Spinal cord (tissue), 10 donors: ENCODE measurements around the gene TOP2A. TPM values are rescaled to one million over a fixed set of nuclear protein-coding genes. Genes with fewer than 3 reads are reported as not detected.

Experiments used
- DNase-seq, 6 donors: peaks; one replicate each; pipeline versions ENCODE4 v3.0.0 to v3.0.0-alpha.2; 2013 to 2015; ENCODE audit warnings: low spot score in 6 of 6, low read depth in 4 of 6
- H3K27ac ChIP-seq: one replicate; pipeline ENCODE4 v1.5.1; 2013; ENCODE audit warnings: low read depth, low read length, control low read depth
- H3K27me3 ChIP-seq: one replicate; pipeline ENCODE4 v1.6.1; 2013; ENCODE audit warnings: low read length; ENCODE audit not compliant: control insufficient read depth, insufficient read depth
- H3K36me3 ChIP-seq: one replicate; pipeline ENCODE4 v1.6.1; 2013; ENCODE audit warnings: low read length; ENCODE audit not compliant: control insufficient read depth, insufficient read depth
- H3K4me1 ChIP-seq: one replicate; pipeline ENCODE4 v1.6.1; 2013; ENCODE audit warnings: low read length; ENCODE audit not compliant: control insufficient read depth, insufficient read depth
- H3K4me3 ChIP-seq: one replicate; pipeline ENCODE4 v1.5.1; 2013; ENCODE audit warnings: low read depth, low read length, control low read depth
- H3K9me3 ChIP-seq: one replicate; pipeline ENCODE4 v1.6.1; 2013; ENCODE audit warnings: low read length; ENCODE audit not compliant: control insufficient read depth, insufficient read depth
- WGBS: methylation state at CpG from one replicate; pipeline ENCODE4 v1.1.5; 2013; ENCODE audit warnings: missing lambda C conversion rate; ENCODE audit not compliant: insufficient coverage; 5-methylcytosine and 5-hydroxymethylcytosine counted together
- polyA plus RNA-seq, 2 donors: library from polyadenylated mRNA; unstranded; fragments of 120-200 nt; gene quantifications; one replicate each; pipeline ENCODE4 v1.2.1, GENCODE V29; 2013; ENCODE audit not compliant: insufficient read length in 2 of 2
- total RNA-seq, 2 donors: library from RNA; depleted of rRNA in 1 of 2; stranded (reverse); fragments of 120-200 nt in 1 of 2; fragments of >200 nt in 1 of 2; gene quantifications; one replicate each; pipeline versions ENCODE4 v1.2.3 to v1.2.4, GENCODE V29; 2013 to 2014
- donor health status: healthy.

TOP2A gene
- total and polyA plus RNA-seq, 4 donors = 60.8 to 79.4 (median 70.9) TPM

DNA sequence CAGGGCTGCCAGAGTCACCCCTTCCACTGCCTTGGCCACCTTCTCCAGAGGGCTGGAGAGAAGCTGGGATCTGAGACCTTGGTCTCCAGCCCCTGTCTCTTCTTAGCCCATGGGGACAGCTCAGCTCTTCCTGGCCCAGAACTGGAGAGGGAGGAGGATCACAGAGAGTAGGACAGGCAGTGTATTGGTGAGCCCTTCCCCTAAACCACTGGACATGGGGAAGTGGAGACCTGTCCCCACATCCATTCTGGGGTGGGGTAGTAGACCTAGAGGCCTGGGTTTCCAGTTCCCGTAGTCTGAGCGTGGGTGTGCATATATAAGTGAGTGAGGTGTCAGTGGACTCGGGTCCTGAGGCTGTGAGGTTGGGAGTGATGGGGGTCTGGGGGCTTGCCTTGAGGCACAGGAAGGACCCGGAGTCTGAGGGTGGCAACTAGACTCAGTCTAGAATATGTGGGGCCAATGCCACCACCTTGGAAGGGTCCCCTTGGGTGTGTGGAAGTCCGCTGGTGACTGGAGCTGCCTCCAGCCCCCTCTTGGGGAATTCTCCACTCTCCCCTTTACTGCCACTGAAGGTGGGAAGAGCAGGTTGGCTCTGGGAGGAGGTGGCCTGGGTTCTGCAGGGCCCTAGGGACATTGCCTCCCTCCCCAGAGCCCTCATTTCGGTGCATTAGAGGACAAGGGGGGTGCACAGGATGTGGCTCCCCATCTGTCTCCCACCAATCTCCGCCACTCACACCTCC, 73.1 kb downstream of the TOP2A start:
- no peaks in the 10 kb centered on the region for H3K9me3 ChIP-seq
- H3K4me3 ChIP-seq = peak overlapping the region; percentile 83
- peaks cover 19% of the 10 kb centered on the region for H3K36me3 ChIP-seq
- H3K27me3 ChIP-seq = no peaks in the 10 kb centered on the region
- WGBS = 12% methylated on average over 3 of the region's 7 CpGs
- peak overlapping the region; percentile 91 for H3K27ac ChIP-seq
- peak in 1 of 6 donors; percentile 9 for DNase-seq
- H3K4me1 ChIP-seq = peaks cover 80% of the 10 kb centered on the region

DNA sequence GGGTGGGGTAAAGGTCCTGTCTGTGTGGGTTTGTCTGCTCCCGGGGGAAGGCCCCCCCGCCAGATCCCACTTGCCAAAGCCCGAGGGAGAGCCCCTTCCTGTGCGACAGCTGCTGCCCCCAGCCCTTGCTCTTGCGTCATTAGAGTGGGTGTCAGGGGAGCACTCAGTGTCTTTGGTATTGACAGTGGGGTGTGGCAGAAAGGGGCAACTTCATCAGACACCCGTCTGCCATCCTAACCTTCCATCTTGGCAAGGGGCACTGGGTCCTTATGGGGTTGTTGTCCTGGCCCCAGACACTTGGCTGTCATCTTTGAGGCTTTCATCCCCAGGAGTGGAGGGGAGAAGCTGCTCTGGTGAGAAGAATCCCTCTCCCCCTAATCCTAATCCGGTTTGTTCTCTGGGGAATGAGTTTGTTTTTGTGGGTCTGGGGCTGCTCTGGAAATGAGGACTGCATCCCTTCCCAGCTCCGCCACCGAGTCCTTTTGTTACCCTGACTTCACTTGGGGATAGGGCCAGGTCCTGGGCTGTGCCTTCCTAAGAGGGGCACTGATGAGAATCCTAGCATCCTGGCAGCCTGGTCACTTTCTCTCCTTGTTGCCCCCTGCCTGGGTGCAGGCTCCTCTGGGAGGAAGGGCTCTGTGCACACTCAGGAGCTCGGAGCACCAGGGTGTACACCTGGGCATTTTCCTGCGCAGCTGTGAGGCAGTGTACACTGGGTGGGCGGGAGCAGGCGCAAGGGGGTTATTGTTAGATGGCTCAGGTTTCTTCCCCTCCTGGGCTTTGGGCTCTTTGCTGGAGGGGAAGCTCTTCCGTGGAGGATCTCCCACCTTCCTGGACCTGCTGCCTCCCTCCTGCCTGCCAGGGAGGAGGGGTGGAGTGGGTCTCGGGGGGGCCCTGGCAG, 74.2 kb downstream of the TOP2A start:
- peaks cover 76% of the 10 kb centered on the region for H3K4me1 ChIP-seq
- H3K36me3 ChIP-seq = peaks cover 15% of the 10 kb centered on the region
- peak in 2 of 6 donors; percentile 62 to 74 for DNase-seq
- 20% methylated on average over 9 of the region's 15 CpGs for WGBS
- H3K27me3 ChIP-seq = no peaks in the 10 kb centered on the region
- H3K4me3 ChIP-seq = peak overlapping the region; percentile 83
- H3K9me3 ChIP-seq = no peaks in the 10 kb centered on the region
- peak overlapping the region; percentile 91 for H3K27ac ChIP-seq

DNA sequence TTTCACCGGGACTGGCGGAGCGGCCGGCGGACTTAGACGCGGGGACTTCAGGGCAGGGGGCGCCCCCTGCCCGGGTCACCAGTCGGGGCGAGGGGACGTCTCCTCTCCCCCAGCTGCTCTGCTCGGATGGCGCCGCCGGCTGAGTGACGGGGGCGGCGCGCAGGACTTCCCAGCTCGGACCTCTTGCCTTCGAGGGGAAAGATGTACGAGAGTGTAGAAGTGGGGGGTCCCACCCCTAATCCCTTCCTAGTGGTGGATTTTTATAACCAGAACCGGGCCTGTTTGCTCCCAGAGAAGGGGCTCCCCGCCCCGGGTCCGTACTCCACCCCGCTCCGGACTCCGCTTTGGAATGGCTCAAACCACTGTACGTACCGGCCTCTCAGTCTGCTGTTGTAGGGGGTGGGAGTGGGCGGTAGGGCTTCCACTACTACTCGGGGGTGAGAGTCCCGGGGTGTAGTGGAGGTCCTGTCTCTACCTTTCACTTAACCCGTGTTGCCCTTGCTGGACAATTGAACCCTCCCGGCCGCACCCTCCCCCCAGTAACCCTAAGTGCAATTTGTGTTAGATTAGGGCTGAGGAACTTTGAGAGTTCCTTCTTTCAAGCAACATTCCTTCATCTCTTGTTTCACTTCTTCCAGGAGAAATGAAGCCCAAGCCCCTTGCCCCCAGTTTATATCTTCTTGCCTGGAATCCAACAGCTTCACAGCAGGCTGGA, 75.0 kb downstream of the TOP2A start:
- no peaks in the 10 kb centered on the region for H3K9me3 ChIP-seq
- peak overlapping the region; percentile 91 for H3K27ac ChIP-seq
- peaks cover 10% of the 10 kb centered on the region for H3K36me3 ChIP-seq
- no peaks in the 10 kb centered on the region for H3K27me3 ChIP-seq
- H3K4me1 ChIP-seq = peaks cover 69% of the 10 kb centered on the region
- H3K4me3 ChIP-seq = peak overlapping the region; percentile 83
- peak in 1 of 6 donors; percentile 14 for DNase-seq
- WGBS = 0% methylated on average over 12 of the region's 38 CpGs

DNA sequence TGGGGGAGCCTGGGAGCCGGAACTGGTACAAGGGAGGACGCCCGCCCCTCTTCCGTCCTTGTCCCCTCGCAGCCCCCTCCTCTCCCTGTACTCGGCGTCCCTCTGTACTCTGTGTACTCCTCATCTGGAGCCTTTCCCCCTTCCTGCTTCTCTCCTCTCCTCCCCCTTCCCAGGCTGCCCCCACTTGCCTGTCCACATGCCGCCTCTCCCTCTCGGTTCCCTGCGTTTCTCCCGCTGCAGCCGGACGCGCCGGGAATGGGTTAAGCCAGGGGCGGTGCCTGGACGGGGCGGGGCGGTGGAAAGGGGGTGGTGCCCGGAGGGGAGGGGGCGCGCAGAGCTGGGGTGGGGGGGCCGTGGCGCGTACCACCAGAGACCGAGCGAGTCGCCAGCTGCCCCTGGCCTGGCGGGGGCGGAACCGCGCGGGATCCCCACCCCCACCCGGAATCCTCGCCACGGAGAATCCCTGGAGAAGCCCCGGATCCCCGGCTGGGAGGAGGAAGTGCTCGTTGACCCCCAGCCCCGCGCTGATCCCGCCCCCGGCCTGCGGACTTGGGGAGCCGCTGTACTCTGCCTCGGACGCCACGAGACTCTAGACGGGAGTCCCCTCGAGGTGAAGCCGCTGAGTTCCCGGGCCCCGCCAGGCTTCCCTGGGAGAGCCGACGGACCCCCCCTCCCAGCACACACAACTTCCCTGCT, 75.7 kb downstream of the TOP2A start:
- under 1% methylated on average over 40 of the region's 55 CpGs for WGBS
- H3K9me3 ChIP-seq = no peaks in the 10 kb centered on the region
- peaks cover 65% of the 10 kb centered on the region for H3K4me1 ChIP-seq
- H3K36me3 ChIP-seq = peaks cover 13% of the 10 kb centered on the region
- peak in 3 of 6 donors; percentile 74 to 94 (median 92) for DNase-seq
- peak overlapping the region; percentile 83 for H3K4me3 ChIP-seq
- H3K27me3 ChIP-seq = no peaks in the 10 kb centered on the region
- H3K27ac ChIP-seq = peak overlapping the region; percentile 91

DNA sequence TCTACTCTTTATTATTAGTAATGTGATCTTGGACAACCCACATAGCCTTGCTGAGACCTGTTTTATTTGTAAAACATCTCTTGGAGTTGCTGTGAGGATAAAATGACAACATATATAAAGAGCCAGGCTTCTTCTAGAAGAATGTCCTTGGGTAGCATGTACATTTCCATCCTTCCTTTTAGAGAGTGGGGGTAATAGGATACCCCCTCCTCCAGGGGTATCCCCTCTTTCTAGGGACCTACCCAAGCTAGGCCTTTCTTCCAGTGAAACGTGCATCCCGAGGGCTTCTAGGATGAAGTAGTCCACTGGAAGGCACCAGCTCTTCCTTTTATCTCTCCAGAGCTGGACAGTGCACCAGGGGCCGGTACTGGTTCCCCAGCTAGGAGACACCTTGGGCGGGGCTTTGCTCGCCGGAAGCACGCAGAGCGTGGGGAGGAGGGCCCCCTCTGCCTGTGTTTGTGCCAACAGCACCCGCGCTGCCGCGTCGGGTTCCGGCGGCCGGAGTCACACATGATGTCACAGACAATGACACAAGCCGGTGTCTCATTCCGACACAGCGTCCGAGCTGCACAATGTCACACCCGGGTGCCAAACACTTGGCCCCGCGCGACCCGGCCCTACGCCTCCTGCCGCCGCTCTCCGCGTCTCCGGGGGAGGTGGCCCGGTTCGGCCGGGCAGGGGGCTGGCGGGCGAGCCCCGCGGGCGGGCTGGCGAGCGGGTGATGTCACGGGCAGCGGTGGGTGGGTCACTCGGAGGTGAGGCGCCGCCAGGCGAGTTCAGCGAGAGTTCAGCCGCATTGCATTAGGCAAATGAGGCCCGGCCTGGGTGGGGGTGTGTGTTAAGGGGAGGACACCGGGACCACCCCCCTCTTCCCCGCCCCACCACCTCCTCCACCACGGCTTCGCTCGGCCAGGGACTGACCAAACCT, 76.6 kb downstream of the TOP2A start:
- H3K27ac ChIP-seq = peak overlapping the region; percentile 91
- peaks cover 13% of the 10 kb centered on the region for H3K36me3 ChIP-seq
- peak overlapping the region; percentile 83 for H3K4me3 ChIP-seq
- no peaks in the 10 kb centered on the region for H3K27me3 ChIP-seq
- peak in 3 of 6 donors; percentile 63 to 94 (median 87) for DNase-seq
- no peaks in the 10 kb centered on the region for H3K9me3 ChIP-seq
- under 1% methylated on average over 44 of the region's 55 CpGs for WGBS
- peaks cover 57% of the 10 kb centered on the region for H3K4me1 ChIP-seq

DNA sequence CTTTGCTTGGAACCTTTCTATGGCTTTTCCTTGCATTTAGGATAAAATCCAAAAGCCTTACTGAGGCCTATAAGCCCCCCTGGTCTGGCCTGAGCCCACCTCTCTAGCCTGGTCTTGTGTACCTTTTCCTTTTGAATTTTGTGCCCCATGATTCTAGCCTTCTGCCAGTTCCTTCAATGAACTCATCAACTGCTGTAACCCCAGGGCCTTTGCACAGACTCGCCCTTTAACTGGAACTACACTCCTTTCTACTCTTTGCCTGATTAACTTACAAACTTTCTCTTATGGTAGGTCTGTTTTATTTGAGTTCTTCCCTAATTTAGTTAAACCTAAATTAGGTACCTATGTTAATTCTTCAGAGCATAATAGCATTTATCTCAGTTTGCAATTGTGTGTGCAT, 77.4 kb downstream of the TOP2A start:
- no CpG with 5 or more reads among the region's 1 CpG for WGBS

DNA sequence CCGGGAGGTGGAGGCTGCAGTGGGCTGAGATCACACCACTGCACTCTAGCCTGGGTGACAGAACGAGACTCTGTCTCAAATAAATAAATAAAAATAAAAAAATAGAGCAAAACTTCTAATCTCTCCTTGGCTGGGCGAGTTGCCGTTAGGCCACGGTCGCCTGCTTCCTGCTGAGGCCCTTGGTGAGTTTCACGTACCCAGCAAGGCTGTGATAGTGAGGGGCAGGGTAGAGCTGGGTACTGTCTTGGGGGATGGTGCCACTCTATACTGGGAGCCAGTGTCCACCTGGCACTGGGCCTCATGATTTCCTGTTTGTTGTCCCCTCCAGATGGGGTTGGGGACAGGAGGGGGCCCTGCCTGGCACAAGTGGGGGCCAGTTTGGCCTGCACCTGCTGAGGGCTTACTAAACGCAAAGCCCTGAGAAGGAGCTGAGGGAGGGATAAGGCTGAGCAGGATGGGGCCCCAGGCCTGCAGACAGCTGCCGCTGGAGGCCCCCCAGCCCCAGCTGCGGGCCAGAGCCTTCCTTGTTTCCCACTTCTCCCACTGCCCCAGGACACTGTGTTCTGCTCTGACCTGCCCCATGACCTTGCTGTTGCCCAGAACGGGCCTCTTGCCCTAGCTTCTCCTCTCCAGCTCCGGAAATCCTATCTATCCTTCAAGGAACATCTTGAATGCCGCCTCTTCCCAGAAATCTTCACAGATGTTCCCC, 78.6 kb downstream of the TOP2A start:
- WGBS = 76% methylated on average over 10 of the region's 13 CpGs
- Histone ChIP-seq H3K4me3 (no peak overlapping the region), H3K27ac (no peak overlapping the region), H3K9me3 (no peaks in the 10 kb centered on the region), H3K27me3 (no peaks in the 10 kb centered on the region), H3K4me1 (peaks cover 50% of the 10 kb centered on the region), H3K36me3 (peaks cover 13% of the 10 kb centered on the region)
- DNase-seq = no peak

More for the DNA sequence above, 77.4 kb downstream of the TOP2A start:
- Histone ChIP-seq H3K4me3 (no peak overlapping the region), H3K4me1 (peaks cover 50% of the 10 kb centered on the region), H3K9me3 (no peaks in the 10 kb centered on the region), H3K36me3 (peaks cover 13% of the 10 kb centered on the region), H3K27ac (no peak overlapping the region), H3K27me3 (no peaks in the 10 kb centered on the region)
- no peak for DNase-seq
